Thyroid gland (tissue), 4 donors: ENCODE results near the gene GRID2IP. TPM values are rescaled to one million over a fixed set of nuclear protein-coding genes. Genes with fewer than 3 reads are reported as not detected.

Experiments used
- DNase-seq, 2 donors: peaks; one replicate each; pipeline ENCODE4 v3.0.0-alpha.2; 2019
- H3K27ac ChIP-seq, 3 donors: fragments of 200-600 bp; sonication (generic); 1 replicate in 2 of 3; 2 replicates in 1 of 3; pipeline ENCODE4 v1.5.1; 2016 to 2019; ENCODE audit warnings: mild to moderate bottlenecking in 1 of 3, moderate library complexity in 1 of 3
- H3K27me3 ChIP-seq: fragments of 200-600 bp; sonication (generic); one replicate; pipeline ENCODE4 v1.5.1; 2019
- H3K36me3 ChIP-seq, 2 donors: fragments of 200-600 bp; sonication (generic); one replicate each; pipeline ENCODE4 v1.5.1; 2016 to 2019
- H3K4me1 ChIP-seq, 2 donors: fragments of 200-600 bp; sonication (generic); one replicate each; pipeline ENCODE4 v1.5.1; 2017 to 2019
- H3K4me3 ChIP-seq, 3 donors: fragments of 200-600 bp; sonication (generic); replicated peaks in 1 of 3; 1 replicate in 2 of 3; 2 replicates in 1 of 3; pipeline ENCODE4 v1.5.1; 2016; ENCODE audit warnings: mild to moderate bottlenecking in 1 of 3
- H3K9me3 ChIP-seq: fragments of 200-600 bp; sonication (generic); one replicate; pipeline ENCODE4 v1.5.1; 2017
- POLR2A ChIP-seq, 2 donors: fragments of 450-650 bp; IDR thresholded peaks; one replicate each; pipeline ENCODE4 v1.6.1; 2017; ENCODE audit warnings: antibody characterized with exemption in 2 of 2, mild to moderate bottlenecking in 2 of 2, moderate library complexity in 1 of 2
- WGBS, 2 donors: methylation state at CpG; one replicate each; pipeline ENCODE4 v1.1.5; 2017; 5-methylcytosine and 5-hydroxymethylcytosine counted together
- intact Hi-C: fragments of 100-400 bp; cut with DNase I; formaldehyde crosslinking; loops from one replicate; pipeline ENCODE4 v1.15.1; 2023
- total RNA-seq, 4 donors: library from RNA; depleted of rRNA; stranded (reverse); fragments of >200 nt; gene quantifications; one replicate each; pipeline ENCODE4 v1.2.3, GENCODE V29; 2016
- TF ChIP-seq, protein P1 (sequence below), 6 experiments: fragments of 200-600 bp in 3 of 6; fragments of 450-650 bp in 3 of 6; sonication (generic) in 3 of 6; IDR thresholded peaks; one replicate each; pipeline ENCODE4 v1.5.1; 2016 to 2019; ENCODE audit warnings: antibody characterized with exemption in 6 of 6, mild to moderate bottlenecking in 2 of 6, inconsistent platforms in 1 of 6, moderate library complexity in 1 of 6

Gene GRID2IP
- total RNA-seq, 4 donors from 2014 or later: 0.13 to 0.67 (median 0.40) TPM

DNA sequence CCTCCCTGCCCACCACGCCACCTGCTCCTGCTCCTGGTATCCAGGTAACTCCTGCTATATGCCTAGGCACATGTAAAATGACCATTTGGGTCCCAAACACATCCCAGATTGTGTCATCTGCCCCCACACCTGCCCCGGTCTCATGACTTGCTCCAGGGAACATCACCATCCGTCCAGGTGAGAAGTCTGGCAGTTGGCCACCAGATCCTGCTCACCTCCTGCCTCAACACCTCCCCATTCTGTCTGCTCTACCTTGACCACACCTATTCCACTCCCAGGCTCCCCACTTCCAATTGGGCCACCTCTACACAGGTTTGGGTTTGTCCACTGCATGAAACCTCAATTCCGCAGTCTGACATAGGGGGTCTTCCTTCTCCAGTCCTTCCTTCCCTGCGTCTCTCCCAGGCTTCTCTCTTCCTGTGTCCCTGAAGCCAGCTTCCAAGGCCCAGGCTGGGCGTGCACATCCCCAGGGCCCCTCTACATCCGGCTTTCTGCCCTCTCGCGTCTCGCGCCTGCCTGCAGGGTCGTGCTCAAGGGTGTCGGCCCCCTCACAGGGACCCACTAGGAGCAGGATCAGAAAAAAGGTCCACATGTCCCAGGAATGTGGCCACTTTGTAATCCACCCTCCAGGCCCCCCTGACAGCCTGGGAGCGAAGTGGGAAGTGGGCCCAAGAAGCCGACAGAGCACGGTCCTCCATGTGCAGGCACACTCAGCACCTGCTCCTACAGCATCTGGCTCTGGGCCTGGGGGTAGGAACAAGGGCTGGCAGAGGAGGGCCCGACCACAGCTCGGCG lies 54.2 kb downstream of the GRID2IP start:
- Histone ChIP-seq H3K27me3 (no peaks in the 10 kb centered on the region), H3K9me3 (no peaks in the 10 kb centered on the region), H3K27ac (no peak overlapping the region), H3K36me3 (no peaks in the 10 kb centered on the region), H3K4me1 (no peaks in the 10 kb centered on the region), H3K4me3 (no peak overlapping the region)
- TF ChIP-seq, protein P1, sequence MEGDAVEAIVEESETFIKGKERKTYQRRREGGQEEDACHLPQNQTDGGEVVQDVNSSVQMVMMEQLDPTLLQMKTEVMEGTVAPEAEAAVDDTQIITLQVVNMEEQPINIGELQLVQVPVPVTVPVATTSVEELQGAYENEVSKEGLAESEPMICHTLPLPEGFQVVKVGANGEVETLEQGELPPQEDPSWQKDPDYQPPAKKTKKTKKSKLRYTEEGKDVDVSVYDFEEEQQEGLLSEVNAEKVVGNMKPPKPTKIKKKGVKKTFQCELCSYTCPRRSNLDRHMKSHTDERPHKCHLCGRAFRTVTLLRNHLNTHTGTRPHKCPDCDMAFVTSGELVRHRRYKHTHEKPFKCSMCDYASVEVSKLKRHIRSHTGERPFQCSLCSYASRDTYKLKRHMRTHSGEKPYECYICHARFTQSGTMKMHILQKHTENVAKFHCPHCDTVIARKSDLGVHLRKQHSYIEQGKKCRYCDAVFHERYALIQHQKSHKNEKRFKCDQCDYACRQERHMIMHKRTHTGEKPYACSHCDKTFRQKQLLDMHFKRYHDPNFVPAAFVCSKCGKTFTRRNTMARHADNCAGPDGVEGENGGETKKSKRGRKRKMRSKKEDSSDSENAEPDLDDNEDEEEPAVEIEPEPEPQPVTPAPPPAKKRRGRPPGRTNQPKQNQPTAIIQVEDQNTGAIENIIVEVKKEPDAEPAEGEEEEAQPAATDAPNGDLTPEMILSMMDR (IDR thresholded peaks at IDR 0.05): no peak
- no peak for TF ChIP-seq POLR2A (IDR thresholded peaks at IDR 0.05)
- DNase-seq: no peak
- intact Hi-C loops: no loop called here
- 80 to 86% methylated on average over 17 of the region's 19 CpGs for WGBS, 2 donors

DNA sequence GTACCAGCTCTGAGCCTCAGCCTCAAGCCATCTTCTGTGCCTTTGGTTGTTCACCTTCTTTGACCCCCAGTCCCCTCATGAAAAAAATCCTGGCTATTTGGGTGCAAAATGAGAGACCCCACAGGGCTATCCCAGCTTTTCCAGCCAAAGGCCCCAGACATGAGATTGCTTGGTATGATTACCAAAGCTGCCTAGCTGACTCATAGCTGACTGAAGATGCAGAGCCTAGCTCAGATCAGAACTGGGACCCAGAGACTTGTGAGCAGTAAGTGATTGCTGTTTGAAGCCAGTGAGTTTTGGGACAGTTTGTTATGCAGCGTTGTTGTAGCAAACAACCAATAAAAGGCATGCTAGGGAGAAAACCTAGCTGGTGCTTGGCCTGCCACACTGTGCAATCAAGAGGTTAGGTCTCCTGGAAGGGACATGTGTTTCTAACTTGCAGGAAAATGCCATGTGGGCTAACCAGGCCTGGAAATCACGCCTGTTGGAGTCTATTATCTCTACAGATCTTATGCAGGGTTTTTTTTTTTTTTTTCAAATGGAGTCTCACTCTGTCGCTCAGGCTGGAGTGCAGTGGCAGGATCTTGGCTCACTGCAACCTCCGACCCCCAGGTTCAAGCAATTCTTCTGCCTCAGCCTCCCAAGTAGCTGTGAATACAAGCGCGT lies 55.5 kb downstream of the GRID2IP start:
- Histone ChIP-seq H3K4me3 (no peak overlapping the region), H3K27ac (no peak overlapping the region), H3K9me3 (no peaks in the 10 kb centered on the region), H3K27me3 (no peaks in the 10 kb centered on the region), H3K36me3 (no peaks in the 10 kb centered on the region), H3K4me1 (no peaks in the 10 kb centered on the region)
- 95 to 99% methylated on average over 6 of the region's 6 CpGs for WGBS, 2 donors
- DNase-seq: no peak
- no peak for TF ChIP-seq POLR2A (IDR thresholded peaks at IDR 0.05)
- TF ChIP-seq, protein P1 (IDR thresholded peaks at IDR 0.05): no peak
- intact Hi-C loops: no loop called here

DNA sequence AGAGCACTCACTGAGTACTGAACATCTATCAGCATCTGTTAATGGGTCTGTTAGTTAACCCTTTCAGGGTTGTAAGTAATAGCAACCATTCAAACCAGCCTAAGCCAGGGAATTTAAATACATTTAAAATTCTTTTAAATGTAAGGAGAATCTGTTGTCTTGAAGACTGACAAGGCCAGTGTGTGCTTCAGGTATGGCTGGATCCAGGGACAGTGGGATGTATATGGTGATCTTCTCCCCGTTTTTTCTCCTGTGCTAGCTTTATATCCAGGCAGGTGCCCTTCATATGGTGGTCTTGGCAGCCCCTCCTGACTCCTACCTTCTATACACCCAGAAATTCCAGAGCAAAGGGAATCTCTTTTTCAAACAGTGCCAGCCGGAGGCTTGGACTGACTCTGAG lies 56.9 kb downstream of the GRID2IP start:
- TF ChIP-seq, protein P1 (IDR thresholded peaks at IDR 0.05): no peak
- no peak for TF ChIP-seq POLR2A (IDR thresholded peaks at IDR 0.05)
- intact Hi-C loops: no loop called here
- Histone ChIP-seq H3K27ac (no peak overlapping the region), H3K36me3 (no peaks in the 10 kb centered on the region), H3K4me3 (no peak overlapping the region), H3K27me3 (no peaks in the 10 kb centered on the region), H3K9me3 (no peaks in the 10 kb centered on the region), H3K4me1 (no peaks in the 10 kb centered on the region)
- DNase-seq: no peak
- 82 to 91% methylated on average over 2 of the region's 2 CpGs for WGBS, 2 donors

DNA sequence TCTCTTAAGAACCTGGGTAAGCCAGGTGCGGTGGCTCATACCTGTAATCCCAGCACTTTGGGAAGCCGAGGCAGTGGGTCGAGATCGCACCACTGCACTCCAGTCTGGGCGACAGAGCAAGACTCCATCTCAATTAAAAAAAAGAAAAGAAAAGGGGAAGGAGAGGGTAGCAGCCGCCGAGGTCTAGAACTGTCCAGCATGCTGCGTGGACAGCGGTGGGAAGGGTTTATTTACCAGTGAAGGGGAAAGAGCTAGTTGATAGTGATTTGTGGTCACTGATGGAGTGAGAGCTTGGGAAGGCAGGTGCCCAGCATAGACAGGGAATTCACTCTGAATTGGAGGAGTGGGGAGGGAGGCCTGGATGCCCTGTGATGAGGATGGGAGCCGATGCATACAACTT lies 60.1 kb downstream of the GRID2IP start:
- Histone ChIP-seq H3K27ac (no peak overlapping the region), H3K36me3 (no peaks in the 10 kb centered on the region), H3K4me3 (no peak overlapping the region), H3K4me1 (no peaks in the 10 kb centered on the region), H3K9me3 (no peaks in the 10 kb centered on the region), H3K27me3 (no peaks in the 10 kb centered on the region)
- intact Hi-C loops: no loop called here
- TF ChIP-seq POLR2A (IDR thresholded peaks at IDR 0.05): no peak
- TF ChIP-seq, protein P1 (IDR thresholded peaks at IDR 0.05): no peak
- no peak for DNase-seq
- 85 to 89% methylated on average over 10 of the region's 10 CpGs for WGBS, 2 donors

DNA sequence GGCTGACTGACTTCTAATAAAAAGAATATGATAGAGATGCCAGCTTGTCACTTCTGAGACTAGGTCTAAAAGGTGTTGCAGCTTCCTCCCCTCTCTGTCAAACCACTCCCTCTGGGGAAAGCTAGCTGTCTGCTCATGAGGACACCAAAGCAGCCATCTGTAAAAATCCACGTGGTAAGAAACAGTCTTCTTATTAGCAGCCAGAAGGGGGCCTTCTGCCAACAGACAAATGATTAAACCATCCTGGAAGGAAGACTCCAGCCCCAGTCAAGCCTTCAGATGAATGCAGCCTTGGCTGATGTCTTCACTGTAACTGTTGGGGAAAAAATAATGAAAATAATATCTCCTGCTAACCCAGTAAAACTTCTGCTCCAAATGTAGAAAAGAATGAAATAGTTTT lies 61.6 kb downstream of the GRID2IP start:
- Histone ChIP-seq H3K4me3 (no peak overlapping the region), H3K36me3 (no peaks in the 10 kb centered on the region), H3K9me3 (no peaks in the 10 kb centered on the region), H3K4me1 (peaks cover 0 to 2% of the 10 kb centered on the region in 2 donors), H3K27me3 (no peaks in the 10 kb centered on the region), H3K27ac (no peak overlapping the region)
- no peak for TF ChIP-seq POLR2A (IDR thresholded peaks at IDR 0.05)
- TF ChIP-seq, protein P1 (IDR thresholded peaks at IDR 0.05): no peak
- 36 to 57% methylated on average over 1 of the region's 1 CpG for WGBS, 2 donors
- intact Hi-C loops: no loop called here
- no peak for DNase-seq
